Urothelium cell line (cell line): ENCODE data around the gene SAP25.
"Not testable (repeated sequence)": the region's sequence is repeated elsewhere in the genome, so short reads cannot be mapped to it uniquely, and the experiment has no call there.

Experiments used
- DNase-seq: peaks from one replicate; pipeline ENCODE4 v3.0.0; 2011; ENCODE audit warnings: low spot score, mixed read lengths
- FAIRE-seq: peaks from 2 replicates; lab custom pipeline; 2011; peaks lifted over from hg19 to GRCh38; lab: Jason Lieb, UNC

SAP25 gene

DNA sequence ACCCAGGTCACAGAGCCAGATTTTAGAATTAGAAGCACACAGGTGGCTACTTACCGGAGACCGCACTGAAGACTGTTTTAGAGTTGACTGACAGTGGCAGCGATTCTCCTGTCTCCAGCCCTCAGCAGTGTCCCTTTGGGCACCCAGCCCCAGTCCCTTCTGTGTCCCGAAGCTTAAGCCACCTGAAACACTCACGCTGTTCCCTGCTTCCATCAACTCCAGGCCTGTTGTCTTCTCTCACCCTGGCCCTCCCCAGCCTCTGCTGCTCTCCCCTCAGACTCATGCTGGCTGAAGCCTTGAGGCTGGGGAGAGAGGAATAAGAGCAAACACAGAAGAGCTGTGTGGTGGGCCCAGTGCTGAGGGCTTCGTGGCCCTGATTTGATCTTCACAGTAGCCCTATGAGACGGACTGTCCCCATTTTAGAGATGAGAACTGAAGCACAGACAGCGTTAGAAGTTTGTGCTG lies 10.6 kb downstream of the SAP25 start:
- no peak for FAIRE-seq
- DNase-seq = no peak

DNA sequence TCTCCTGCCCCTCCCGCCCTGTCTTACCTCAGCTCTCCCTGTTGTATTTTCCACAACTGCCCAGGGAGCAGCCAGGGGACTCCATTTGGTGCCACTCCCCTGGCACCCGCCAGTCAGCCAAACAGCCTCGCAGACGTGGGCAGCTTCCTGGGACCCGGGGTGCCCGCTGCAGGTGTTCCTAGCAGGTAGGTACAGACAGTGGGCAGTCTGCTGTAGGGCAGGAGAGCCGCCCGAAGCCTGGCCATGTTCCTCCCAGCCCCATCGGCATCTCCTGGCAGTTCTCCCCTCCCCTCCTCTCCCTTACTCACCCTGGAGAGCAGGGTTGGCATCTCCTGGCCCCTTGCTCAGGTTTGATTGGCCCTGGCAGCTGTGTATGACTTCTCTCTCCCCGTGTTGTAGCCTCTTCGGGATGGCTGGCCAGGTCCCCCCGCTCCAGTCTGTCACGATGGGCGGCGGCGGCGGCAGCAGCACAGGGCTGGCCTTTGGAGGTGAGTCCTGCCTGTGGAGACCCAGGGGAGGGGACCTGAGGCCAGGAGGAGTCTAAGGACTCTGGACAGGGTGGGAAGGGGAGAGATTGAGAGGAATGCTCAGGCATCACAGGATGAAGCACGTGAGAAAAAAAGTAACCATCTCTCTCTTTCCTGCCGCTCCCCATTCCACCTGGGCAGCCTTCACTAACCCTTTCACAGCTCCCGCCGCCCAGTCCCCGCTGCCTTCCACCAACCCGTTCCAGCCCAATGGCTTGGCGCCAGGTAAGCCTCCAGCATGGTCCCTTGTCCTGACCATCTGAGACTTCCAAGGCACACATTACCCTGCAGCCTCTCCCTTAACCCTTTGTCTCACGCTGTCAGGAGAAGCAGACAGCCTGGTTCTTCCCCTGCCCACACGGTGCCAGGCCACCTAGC lies 11.3 kb downstream of the SAP25 start:
- no peak for DNase-seq
- FAIRE-seq = no peak

DNA sequence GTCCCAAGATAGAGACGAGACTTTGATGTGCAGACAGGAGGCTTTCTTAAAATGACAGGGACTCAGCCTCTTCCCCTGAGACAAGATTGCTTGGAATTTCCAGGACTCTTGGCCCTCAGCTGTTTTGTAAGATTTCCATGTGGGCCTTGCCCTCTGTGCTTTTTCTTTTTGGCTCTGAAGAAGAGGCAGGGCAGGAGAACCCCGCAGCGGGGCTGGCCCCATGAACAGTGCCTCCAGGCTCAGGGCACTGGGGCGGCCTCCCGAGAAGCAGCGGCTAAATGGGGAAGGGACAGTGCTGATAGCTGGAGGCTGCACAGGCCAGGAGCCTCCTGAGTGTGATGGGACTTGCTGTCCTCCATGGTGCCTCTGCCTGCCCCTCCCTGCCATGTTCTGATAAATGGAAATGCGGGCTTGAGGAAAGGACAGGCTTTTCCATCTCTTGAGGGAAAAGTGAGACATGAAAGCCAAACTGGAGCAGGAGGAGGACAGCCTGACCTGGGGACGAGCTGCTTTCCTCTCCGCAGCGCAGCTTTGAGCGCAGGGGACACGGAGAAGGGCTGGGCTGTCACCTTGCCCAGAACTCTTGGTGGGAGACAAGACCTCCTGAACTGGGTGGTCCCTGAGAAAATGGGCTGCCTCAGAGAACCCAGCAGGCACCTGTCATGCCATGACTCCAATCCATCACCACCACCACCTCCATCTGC lies 12.1 kb downstream of the SAP25 start:
- FAIRE-seq = no peak
- no peak for DNase-seq

DNA sequence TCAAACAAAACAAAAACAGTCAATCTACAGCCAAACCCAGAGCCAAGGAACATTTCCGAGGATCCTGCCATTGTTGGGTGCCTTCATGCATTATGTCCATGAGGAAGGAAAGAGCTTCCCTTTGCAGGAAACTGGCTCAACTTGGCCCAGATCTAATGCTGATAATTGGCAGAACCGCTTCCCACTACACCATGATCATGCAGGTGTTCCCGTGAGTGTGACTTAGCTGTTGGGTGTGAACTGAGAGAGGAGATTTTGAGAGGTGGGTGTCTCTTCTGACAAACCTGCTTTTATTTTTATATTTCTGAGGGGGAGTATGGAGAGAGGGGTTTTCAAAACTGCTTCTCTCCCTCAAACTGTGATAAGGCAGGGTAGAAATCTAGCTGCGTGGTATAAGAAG lies 14.6 kb downstream of the SAP25 start:
- DNase-seq (no peak), FAIRE-seq (no peak)

DNA sequence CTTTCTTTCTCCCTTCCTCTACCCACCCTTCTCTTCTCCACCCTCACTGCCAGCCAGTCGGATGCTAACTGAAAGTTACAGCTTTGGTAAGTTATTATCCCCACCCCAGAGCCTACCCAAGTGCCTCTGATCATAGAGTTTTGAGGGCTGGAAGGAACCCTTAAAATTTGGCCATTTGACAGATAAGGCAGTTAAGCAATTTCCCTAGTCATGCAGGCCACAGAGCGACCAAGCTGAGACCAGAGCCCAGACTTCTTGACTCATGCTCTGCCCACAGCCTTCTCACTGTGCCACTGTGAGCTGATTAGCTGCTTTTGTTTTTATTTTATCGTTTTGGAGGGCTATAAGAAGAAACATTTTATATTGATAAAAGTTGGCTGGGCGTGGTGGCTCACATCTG lies 17.2 kb downstream of the SAP25 start:
- DNase-seq (no peak), FAIRE-seq (no peak)

DNA sequence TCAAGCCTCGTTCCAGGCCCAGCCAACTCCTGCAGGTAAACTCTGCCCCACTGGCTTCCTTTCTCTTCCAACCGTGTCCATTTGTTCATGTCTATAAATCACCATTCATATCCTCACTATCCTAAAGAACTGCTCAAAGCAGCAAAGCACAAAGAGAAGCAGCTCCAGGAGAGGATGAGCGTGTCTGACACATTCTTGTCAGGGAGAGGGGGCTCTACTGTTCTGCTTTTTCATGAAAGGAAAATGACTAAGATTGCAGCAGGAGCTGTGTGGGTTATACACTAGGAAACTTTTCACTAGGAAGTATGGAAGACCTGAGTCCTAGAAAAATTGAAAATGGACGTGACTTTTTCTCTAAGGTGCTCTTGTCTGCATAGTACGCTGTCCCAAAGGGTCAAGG lies 18.0 kb downstream of the SAP25 start:
- DNase-seq (no peak), FAIRE-seq (no peak)

DNA sequence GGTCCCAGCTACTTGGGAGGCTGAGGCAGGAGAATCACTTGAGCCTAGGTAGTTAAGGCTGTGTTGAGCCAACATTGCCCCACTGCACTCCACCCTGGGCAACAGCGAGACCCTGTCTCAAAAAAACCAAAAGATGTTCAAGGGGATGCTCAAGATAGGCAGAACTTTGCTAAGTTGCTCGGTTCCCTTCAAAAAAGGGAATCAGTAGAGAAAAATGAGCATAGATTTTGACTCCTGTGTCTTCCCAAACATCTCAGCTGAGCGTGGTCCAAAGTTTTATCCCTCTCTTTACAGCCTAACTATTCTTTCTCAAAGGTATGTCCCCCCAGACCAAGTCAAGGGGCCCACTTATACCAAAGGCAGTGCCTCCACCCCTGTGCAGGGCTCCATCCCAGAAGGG lies 20.7 kb downstream of the SAP25 start:
- FAIRE-seq (no peak), DNase-seq (no peak)

DNA sequence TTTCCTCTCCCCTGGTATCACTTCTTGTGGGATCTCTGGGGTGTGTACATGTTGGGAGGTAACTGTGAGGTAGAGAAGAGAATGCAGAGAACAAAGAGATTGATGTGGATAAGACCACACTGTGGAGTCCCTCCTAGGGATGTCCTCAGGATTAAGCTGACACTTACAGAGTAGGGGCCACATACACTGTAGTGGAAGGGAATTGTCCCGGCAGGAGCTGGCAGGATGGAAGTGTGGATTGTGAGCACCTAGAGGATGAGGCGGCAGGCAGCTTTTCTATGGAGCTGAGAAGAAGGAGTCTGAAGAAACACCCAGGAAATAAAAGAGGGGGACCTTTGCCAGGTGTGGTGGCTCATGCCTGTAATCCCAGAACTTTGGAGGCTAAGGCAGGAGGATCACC lies 21.2 kb downstream of the SAP25 start:
- no peak for FAIRE-seq

DNA sequence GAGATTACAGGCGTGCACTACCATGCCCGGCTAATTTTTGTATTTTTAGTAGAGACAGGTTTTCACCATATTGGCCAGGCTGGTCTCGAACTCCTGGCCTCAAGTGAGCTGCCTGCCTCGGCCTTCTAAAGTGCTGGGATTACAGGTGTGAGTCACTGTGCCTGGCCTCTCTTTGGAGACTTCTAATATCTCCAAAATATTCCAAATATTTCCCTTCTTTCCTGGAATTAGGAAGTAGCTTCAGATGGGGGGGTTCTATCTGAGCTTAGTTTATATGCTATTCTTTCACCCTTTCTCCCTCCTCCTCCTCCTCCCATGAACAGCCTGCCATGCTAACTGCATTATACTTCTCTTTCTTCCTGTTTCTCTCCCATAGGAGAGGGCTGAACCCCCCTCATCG lies 25.3 kb downstream of the SAP25 start:
- FAIRE-seq, DNase-seq: not testable (repeated sequence)

More for the DNA sequence above, 21.2 kb downstream of the SAP25 start:
- no peak for DNase-seq

DNA sequence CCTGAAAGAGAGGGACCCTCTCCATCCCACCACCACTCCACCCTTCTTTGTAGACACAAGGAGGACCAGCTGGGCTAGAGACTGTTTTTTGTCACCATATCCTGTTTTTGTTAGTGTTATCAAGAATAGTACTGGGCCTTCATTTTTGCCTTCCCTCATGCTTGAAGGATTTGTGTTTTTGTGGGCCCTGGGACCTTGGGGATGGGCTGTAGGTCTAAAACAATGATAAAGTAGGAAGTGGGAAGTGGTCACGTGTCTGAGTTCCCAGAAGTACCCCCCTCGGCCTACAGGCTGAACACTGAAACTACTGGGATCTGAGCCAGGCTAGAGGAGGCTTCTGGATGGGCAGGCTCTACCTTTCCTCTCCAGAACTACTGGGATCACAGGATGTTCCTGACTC lies 25.8 kb downstream of the SAP25 start:
- FAIRE-seq = no peak
- no peak for DNase-seq

DNA sequence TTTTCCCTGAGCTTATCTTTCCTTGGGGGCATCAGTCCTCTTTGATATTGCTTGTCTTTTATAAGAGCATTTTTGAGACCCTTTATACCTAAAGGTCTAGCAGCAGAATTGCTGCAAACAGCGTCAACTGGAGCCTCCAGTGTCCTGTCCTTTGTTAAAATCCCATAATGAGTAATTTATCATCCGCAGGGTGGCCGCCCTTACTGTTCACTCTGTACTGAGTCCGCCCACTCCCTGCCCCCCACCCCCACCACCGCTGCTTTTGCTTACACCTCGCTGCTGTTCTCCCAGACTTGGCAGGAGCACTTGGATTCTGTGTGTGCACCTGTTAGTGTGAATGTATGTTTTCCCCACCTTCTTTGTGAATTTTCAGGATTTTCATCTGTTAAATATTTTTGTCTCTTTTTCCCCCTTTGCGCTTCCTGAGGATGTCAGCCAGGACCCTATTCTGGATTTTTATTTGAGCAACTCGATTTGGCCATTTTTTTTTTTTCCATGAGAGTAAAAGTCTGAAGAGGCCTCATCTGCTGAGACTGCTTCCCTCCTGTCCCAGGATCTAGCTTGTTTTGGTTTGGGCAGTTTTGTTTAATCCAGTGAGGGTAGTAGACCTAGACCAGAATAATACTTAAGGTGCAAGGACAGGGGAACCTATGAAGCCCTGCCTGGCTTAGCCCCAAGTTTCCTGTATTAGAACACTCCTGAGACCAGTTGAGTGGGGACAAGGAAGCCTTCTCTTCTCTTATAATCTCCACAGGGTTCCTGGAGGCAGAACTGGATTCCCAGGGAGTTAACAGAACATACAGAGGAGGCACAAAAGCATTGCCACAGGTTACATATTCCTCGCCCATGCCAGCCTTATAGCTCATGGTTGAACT lies 26.5 kb downstream of the SAP25 start:
- FAIRE-seq = no peak

DNA sequence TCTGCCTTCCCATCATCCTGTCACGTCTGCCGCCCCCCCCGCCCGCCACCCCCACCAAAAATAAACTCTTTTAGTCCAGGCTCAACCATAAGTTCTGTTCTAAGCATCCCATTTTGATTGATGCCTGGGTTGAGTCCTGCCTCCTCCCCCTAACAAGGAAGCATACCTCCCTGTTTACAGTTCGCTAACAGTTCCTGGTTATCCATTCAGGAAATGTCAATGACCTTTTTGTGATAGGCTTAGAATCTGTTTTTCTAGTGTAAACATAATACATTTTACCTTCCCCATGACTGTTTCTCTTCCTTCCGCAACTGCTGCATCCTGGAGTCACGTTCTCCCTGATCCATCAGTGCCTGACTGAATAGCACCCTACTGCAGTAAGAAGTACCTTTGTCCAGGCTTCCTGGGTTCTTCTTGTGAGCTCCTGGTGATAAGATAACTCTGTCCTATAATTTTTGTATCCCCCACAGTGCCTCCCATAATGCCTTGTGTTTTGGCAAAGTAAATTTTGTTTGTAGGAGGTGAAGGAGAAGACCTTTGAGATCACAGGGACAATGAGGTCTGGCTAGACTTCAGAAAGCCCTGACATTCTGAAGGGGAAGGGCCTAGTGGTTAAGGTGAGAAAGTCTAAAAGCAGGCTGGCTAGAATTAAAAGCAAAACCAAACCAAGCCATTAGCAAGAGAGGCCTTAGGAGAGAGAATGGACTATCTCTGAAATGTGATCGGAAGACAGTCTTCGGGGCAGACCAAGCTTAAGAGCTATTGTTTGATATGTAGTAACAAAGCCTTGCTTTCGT lies 27.4 kb downstream of the SAP25 start:
- DNase-seq (no peak), FAIRE-seq (no peak)

More for the DNA sequence above, 26.5 kb downstream of the SAP25 start:
- no peak for DNase-seq

DNA sequence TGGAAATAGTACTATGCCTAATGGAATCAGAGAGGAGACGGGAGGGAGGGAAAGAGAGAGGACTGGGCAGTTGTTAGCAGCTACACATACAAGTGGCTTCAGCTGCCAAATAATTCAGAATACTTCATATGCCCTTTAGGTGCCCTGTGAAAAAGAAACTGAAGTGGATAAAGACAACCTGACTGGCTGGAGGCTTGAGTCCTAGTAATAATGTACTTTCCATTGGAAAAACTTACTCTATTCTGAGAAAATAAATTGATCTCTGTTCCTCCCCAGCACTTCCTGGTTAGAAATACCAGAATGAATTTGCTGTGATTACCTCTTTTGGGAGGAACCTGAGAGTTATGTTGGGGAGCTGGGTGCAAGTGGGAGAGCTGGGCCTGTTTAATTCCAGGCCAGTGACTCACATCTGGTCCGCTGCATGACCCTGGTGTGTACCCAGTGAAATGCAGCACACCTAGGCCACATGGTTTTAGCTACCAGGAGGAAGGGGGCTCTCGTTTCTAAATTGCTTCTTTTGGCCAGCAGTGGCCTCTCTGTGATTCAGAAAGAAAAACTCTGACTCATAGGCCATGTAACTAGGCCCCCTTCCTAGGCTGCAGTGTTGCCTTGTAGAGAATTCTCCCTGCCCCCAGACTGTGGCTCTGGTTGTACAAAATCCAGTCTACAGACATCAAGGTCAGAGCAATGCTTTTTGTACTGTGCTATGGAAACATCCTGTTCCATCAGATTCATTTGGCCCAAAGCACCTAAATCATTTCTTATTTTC lies 28.2 kb downstream of the SAP25 start:
- FAIRE-seq (peak; percentile 91), DNase-seq (peak; percentile 97)

DNA sequence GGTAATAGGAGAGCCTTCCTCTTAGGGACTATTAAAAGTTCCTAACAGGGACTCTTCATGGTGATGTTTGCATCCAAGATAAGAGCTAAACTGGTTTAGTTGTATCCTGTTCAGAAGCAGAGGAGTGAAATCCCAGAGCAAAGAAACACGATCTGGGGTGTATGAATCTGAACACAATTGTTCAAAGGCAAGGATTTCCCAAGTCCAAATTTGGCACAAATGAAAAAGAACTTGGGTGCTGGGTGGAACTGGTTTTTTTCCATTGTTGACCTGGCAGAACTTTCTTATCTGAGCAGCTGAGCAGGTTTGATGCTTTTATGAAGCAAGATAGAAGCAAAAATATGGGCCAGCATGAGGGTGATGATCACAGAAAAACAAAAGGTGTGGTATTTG lies 28.7 kb downstream of the SAP25 start:
- FAIRE-seq (no peak), DNase-seq (no peak)

DNA sequence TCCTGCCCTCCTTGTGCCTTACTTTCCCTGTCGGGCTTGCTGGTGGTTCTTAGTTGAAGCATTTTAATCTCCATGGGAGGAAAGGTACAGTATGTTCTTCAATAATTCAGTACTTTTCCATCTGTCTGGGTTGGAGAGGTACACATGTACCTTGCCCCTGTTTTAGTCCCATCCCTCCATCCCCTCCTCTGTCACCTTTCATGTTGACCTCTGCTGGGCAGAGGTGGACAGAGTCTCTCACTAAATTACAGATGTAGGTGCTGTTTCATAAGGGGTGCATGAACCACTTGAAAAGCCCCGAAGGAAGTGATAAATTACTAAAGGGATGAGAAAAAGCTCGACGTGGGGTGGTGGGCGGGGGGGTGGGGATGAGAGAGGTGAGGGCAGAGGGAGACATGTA lies 29.3 kb downstream of the SAP25 start:
- no peak for DNase-seq
- FAIRE-seq = no peak

DNA sequence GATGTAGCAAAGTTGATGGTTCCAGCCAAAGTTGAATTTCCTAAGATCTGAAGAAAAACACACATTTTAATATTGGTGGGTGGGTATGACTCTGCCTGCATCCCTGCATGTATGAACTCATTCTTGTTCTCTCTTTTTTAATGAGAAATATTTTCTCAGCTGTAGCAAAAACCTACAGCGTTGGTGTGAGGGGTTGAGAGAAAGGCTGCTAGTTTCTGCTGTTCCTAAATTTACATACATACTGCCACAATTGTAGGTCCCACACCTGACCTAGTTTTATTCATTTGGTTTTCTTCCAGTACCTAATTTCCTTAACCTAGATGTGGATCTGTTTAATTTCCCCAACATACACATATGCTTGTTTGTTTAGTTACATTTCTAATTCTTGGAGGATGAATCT lies 30.1 kb downstream of the SAP25 start:
- no peak for DNase-seq
- no peak for FAIRE-seq

DNA sequence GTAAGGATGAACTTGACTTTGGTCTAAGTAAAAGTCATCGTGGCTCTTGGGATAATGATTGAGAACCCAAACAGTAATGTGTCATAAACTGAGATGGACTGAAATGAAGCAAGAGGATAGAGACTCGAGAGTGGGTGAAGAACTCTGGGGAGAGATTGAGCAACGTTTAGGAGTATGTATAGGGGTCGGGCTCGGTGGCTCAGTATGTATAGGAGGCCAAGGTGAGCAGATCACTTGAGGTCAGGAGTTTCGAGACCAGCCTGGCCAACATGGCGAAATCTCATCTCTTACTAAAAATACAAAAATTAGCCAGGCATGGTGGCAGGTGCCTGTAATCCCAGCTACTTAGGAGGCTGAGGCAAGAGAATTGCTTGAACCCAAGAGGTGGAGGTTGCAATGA lies 32.4 kb downstream of the SAP25 start:
- not testable (repeated sequence) for DNase-seq, FAIRE-seq

DNA sequence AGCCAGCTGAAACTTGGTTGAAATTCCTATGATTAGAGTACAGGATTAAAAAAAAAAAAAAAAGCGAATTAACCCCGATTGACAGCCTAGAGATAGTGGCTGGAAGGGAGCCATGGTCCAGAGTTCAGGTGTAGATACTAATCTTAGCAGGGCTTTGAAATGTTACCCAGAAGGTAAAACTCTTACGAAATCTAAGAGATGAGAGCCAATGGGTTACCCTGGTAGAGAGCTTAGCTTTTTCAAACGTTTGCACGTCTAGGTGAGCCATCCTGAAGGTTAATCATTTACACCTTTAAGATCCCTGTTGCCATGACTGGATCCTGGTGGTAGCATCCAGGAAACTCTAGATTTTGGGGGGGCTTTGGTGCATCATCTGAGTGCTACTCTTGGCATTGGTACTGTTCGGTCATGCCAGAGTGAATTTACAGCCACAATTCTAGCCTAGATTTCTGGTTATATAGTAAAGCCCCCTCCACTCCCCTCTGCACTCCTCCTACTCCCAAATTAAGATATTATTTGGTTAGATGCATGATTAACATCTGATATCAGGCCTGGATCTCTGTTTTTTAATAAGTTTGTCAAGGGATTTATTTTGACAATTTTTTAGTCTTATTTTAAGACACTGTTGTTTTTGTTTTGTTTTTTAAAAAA lies 33.5 kb downstream of the SAP25 start:
- DNase-seq = no peak
- FAIRE-seq = no peak

DNA sequence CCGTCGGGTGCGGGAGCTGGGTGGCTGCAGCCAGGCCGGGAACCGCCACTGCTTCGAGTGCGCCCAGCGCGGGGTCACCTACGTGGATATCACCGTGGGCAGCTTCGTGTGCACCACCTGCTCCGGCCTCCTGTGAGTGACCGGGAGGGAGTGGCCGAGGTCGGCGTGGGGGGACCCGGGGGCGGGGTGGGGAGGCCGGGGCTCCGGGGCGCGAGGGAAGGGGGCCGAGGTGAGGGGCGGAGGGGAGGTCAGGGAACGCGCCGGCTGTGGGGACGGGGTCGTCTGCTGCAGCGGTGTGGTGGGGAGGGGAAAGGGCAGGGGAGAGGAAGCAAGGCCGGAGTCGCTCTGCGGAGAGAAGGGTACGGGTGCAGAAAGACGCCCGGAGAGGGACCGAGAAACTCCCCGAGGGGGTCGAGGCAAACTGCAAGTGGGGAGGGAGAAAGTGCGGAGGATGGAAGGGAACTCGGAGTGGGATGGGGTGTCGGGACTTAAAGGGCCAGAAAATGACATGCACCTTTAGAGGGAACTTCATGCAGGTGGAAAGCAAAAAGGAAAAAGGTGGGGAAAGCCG lies 34.2 kb downstream of the SAP25 start:
- DNase-seq (no peak), FAIRE-seq (no peak)
